SK-N-SH (cell line): ENCODE measurements around the gene RAB22A.

ENCODE experiments used
- EZH2phosphoT487 ChIP-seq: fragments of 200-600 bp; sonication (generic); IDR thresholded peaks from 2 replicates; pipeline ENCODE4 v1.6.1; 2017; ENCODE audit warnings: low read depth, mixed run types, mild to moderate bottlenecking, antibody characterized with exemption, moderate library complexity, borderline replicate concordance
- GABPA ChIP-seq: IDR thresholded peaks from 2 replicates; pipeline ENCODE4 v1.4.0; 2012; ENCODE audit warnings: low read depth, mild to moderate bottlenecking
- GATA2 ChIP-seq: sonication (generic); formaldehyde crosslinking; IDR thresholded peaks from 2 replicates; pipeline ENCODE4 v1.5.0; 2020; ENCODE audit warnings: mild to moderate bottlenecking, missing genetic modification reagents
- MXI1 ChIP-seq: IDR thresholded peaks from 2 replicates; pipeline ENCODE4 v1.6.1; 2012; ENCODE audit warnings: mild to moderate bottlenecking, low read depth, low read length, improper control_type of control experiment
- POLR2AphosphoS5 ChIP-seq: IDR thresholded peaks from 2 replicates; pipeline ENCODE4 v1.6.1; 2012; ENCODE audit warnings: low read depth, low read length
- RAD21 ChIP-seq: IDR thresholded peaks from 2 replicates; pipeline ENCODE4 v1.6.1; 2012; ENCODE audit warnings: mild to moderate bottlenecking, low read length
- SIN3A ChIP-seq: IDR thresholded peaks from 2 replicates; pipeline ENCODE4 v1.6.1; 2012; ENCODE audit warnings: low read depth, mild to moderate bottlenecking, low read length, moderate library complexity, borderline replicate concordance
- SMC3 ChIP-seq: IDR thresholded peaks from 2 replicates; pipeline ENCODE4 v1.6.1; 2012; ENCODE audit warnings: low read depth, low read length, improper control_type of control experiment
- TF ChIP-seq, protein P1 (sequence below): fragments of 200-600 bp; sonication (generic); IDR thresholded peaks from 2 replicates; pipeline ENCODE4 v1.6.1; 2017; ENCODE audit warnings: antibody characterized with exemption, mild to moderate bottlenecking, moderate library complexity
- TF ChIP-seq, protein P2 (sequence below): IDR thresholded peaks from 2 replicates; pipeline ENCODE4 v1.6.1; 2012; ENCODE audit warnings: mild to moderate bottlenecking, low read depth, low read length, moderate library complexity
- TF ChIP-seq, protein P3 (sequence below): fragments of 150-350 bp; IDR thresholded peaks from 2 replicates; pipeline ENCODE4 v1.6.1; 2017; ENCODE audit warnings: antibody characterized with exemption, low read length, low read depth, borderline replicate concordance

DNA sequence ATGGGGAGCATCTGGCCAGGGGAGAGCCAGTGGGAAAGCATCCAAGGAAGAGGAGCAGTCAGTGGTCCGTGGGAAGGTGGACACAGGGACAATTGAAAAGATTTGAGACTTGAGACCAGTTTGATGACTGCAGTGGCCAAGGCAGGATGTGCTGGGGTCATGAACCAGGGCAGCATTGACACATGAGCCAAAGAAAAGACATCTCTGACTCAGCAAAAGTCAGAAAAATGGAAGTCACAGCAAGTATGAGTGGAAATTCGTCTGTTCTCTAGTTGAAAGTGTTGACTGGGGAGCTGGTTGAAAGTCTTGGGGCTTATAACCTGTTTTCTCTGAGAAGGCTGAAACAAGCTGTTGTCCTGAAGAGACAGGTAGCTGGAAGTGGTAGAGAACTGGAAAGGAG lies 31.3 kb downstream of the RAB22A start:
- no peak for TF ChIP-seq EZH2phosphoT487
- no peak for TF ChIP-seq SMC3
- no peak for TF ChIP-seq POLR2AphosphoS5
- TF ChIP-seq, protein P1, sequence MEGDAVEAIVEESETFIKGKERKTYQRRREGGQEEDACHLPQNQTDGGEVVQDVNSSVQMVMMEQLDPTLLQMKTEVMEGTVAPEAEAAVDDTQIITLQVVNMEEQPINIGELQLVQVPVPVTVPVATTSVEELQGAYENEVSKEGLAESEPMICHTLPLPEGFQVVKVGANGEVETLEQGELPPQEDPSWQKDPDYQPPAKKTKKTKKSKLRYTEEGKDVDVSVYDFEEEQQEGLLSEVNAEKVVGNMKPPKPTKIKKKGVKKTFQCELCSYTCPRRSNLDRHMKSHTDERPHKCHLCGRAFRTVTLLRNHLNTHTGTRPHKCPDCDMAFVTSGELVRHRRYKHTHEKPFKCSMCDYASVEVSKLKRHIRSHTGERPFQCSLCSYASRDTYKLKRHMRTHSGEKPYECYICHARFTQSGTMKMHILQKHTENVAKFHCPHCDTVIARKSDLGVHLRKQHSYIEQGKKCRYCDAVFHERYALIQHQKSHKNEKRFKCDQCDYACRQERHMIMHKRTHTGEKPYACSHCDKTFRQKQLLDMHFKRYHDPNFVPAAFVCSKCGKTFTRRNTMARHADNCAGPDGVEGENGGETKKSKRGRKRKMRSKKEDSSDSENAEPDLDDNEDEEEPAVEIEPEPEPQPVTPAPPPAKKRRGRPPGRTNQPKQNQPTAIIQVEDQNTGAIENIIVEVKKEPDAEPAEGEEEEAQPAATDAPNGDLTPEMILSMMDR: no peak
- TF ChIP-seq, protein P2, sequence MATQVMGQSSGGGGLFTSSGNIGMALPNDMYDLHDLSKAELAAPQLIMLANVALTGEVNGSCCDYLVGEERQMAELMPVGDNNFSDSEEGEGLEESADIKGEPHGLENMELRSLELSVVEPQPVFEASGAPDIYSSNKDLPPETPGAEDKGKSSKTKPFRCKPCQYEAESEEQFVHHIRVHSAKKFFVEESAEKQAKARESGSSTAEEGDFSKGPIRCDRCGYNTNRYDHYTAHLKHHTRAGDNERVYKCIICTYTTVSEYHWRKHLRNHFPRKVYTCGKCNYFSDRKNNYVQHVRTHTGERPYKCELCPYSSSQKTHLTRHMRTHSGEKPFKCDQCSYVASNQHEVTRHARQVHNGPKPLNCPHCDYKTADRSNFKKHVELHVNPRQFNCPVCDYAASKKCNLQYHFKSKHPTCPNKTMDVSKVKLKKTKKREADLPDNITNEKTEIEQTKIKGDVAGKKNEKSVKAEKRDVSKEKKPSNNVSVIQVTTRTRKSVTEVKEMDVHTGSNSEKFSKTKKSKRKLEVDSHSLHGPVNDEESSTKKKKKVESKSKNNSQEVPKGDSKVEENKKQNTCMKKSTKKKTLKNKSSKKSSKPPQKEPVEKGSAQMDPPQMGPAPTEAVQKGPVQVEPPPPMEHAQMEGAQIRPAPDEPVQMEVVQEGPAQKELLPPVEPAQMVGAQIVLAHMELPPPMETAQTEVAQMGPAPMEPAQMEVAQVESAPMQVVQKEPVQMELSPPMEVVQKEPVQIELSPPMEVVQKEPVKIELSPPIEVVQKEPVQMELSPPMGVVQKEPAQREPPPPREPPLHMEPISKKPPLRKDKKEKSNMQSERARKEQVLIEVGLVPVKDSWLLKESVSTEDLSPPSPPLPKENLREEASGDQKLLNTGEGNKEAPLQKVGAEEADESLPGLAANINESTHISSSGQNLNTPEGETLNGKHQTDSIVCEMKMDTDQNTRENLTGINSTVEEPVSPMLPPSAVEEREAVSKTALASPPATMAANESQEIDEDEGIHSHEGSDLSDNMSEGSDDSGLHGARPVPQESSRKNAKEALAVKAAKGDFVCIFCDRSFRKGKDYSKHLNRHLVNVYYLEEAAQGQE: no peak
- TF ChIP-seq, protein P3, sequence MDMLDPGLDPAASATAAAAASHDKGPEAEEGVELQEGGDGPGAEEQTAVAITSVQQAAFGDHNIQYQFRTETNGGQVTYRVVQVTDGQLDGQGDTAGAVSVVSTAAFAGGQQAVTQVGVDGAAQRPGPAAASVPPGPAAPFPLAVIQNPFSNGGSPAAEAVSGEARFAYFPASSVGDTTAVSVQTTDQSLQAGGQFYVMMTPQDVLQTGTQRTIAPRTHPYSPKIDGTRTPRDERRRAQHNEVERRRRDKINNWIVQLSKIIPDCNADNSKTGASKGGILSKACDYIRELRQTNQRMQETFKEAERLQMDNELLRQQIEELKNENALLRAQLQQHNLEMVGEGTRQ: no peak
- no peak for TF ChIP-seq GATA2 (CRISPR knock-in tag)
- no peak for TF ChIP-seq MXI1
- TF ChIP-seq GABPA: no peak
- TF ChIP-seq RAD21: no peak
- no peak for TF ChIP-seq SIN3A
